ENCODE data around the gene F2R.

DNA sequence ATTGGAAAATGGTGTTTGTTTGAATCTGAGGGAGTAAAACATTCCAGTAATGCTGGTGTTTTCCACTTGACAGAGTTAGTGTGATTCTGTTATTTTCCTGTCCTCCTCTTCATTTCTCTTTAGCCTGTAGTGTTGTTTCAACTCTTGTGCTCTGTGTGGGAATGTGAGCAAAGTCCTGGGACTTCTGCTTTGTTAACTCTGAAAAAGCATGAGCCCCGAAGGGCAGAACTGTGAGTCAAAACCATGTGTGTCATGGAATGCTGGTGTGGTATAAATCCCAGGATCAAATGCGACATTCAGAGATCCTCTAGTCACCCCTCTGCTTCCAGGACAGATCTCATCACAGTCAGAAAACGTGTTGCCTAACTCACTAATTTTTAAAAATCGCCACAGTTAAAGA, 8.9 kb downstream of the F2R start:
- TF ChIP-seq GATA2 (IDR thresholded peaks at IDR 0.05; ENCODE audit: low read depth, low read length) (no peak), GATA3 (IDR thresholded peaks at IDR 0.05; ENCODE audit: low read depth, low read length) (no peak)
